Measurements from ENCODE around the gene FBXO33.

DNA sequence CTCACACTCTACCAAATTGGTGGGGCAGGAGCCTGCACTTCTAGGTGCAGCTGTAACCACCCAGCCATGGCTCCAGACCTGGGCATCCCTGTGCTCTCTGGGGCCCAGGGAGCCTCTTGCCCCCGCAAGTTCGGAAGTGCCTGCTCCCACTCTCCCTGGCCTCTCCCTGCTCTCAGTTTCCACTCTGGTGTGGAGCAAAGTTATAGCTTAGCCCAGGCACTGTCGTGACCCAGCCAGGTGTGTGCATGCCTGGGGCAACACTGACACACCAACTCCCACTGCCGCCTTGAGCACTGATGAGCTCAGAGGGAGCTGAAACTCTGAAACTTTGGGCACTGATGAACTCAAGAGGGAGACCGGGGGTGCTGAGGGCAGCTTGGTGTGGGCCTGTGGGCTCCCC lies 8.7 kb upstream of the FBXO33 start:
- TF ChIP-seq, protein P1, sequence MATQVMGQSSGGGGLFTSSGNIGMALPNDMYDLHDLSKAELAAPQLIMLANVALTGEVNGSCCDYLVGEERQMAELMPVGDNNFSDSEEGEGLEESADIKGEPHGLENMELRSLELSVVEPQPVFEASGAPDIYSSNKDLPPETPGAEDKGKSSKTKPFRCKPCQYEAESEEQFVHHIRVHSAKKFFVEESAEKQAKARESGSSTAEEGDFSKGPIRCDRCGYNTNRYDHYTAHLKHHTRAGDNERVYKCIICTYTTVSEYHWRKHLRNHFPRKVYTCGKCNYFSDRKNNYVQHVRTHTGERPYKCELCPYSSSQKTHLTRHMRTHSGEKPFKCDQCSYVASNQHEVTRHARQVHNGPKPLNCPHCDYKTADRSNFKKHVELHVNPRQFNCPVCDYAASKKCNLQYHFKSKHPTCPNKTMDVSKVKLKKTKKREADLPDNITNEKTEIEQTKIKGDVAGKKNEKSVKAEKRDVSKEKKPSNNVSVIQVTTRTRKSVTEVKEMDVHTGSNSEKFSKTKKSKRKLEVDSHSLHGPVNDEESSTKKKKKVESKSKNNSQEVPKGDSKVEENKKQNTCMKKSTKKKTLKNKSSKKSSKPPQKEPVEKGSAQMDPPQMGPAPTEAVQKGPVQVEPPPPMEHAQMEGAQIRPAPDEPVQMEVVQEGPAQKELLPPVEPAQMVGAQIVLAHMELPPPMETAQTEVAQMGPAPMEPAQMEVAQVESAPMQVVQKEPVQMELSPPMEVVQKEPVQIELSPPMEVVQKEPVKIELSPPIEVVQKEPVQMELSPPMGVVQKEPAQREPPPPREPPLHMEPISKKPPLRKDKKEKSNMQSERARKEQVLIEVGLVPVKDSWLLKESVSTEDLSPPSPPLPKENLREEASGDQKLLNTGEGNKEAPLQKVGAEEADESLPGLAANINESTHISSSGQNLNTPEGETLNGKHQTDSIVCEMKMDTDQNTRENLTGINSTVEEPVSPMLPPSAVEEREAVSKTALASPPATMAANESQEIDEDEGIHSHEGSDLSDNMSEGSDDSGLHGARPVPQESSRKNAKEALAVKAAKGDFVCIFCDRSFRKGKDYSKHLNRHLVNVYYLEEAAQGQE (IDR thresholded peaks at IDR 0.05; ENCODE audit: low read depth) = no peak
- no peak for TF ChIP-seq EP300 (IDR thresholded peaks at IDR 0.05; ENCODE audit: borderline replicate concordance)
